Esophagus squamous epithelium (tissue), 5 donors: ENCODE data around the gene C10orf88. TPM values are rescaled to one million over a fixed set of nuclear protein-coding genes. Genes with fewer than 3 reads are reported as not detected.

ENCODE experiments used
- DNase-seq: peaks from one replicate; lab custom pipeline; 2025; lab: John Stamatoyannopoulos, UW
- H3K27ac ChIP-seq, 4 donors: fragments of 200-600 bp; sonication (generic); one replicate each; pipeline ENCODE4 v1.5.1; 2016 to 2019; ENCODE audit warnings: mild to moderate bottlenecking in 1 of 4
- H3K27me3 ChIP-seq, 4 donors: fragments of 200-600 bp; sonication (generic); 1 replicate in 3 of 4; 2 replicates in 1 of 4; pipeline versions ENCODE4 v1.5.1 to v1.6.0; 2017 to 2021; ENCODE audit warnings: antibody characterized with exemption in 1 of 4
- H3K36me3 ChIP-seq, 3 donors: fragments of 200-600 bp; sonication (generic); one replicate each; pipeline ENCODE4 v1.5.1; 2016 to 2019
- H3K4me1 ChIP-seq, 3 donors: fragments of 200-600 bp; sonication (generic); one replicate each; pipeline ENCODE4 v1.5.1; 2017 to 2019
- H3K4me3 ChIP-seq, 4 donors: fragments of 200-600 bp; sonication (generic); 1 replicate in 3 of 4; 2 replicates in 1 of 4; pipeline ENCODE4 v1.5.1; 2016 to 2019; ENCODE audit warnings: mild to moderate bottlenecking in 2 of 4, moderate library complexity in 1 of 4
- H3K9me3 ChIP-seq, 3 donors: fragments of 200-600 bp; sonication (generic); one replicate each; pipeline ENCODE4 v1.5.1; 2016 to 2019
- CTCF ChIP-seq, 6 experiments: fragments of 450-650 bp in 4 of 6; fragments of 200-600 bp in 2 of 6; sonication (generic) in 2 of 6; IDR thresholded peaks; one replicate each; pipeline ENCODE4 v1.5.1; 2016 to 2019; ENCODE audit warnings: antibody characterized with exemption in 6 of 6, mild to moderate bottlenecking in 4 of 6, moderate library complexity in 4 of 6
- POLR2A ChIP-seq, 4 donors: fragments of 450-650 bp; IDR thresholded peaks; one replicate each; pipeline ENCODE4 v1.6.1; 2017; ENCODE audit warnings: antibody characterized with exemption in 4 of 4, mild to moderate bottlenecking in 4 of 4, moderate library complexity in 3 of 4
- WGBS, 2 donors: methylation state at CpG; one replicate each; pipeline ENCODE4 v1.1.5; 2018; 5-methylcytosine and 5-hydroxymethylcytosine counted together
- intact Hi-C: fragments of 100-400 bp; cut with DNase I; formaldehyde crosslinking; loops from one replicate; pipeline ENCODE4 v1.15.0; 2022
- total RNA-seq, 4 donors: library from RNA; depleted of rRNA; stranded (reverse); fragments of >200 nt; gene quantifications; one replicate each; pipeline ENCODE4 v1.1.0, GENCODE V29; 2016
- donor health status: DM: yes; HTN: yes; CAD: no.

The C10orf88 gene
- total RNA-seq, 4 donors from 2014 or later, result 4.0 to 7.6 (median 4.6) TPM

- H3K9me3 ChIP-seq, result peaks cover 0 to 11% (median 7%) of the 10 kb centered on the region in 3 donors
- no peaks in the 10 kb centered on the region for H3K36me3 ChIP-seq
- intact Hi-C loops, result no loop called here
- no peak overlapping the region for H3K4me3 ChIP-seq
- no peaks in the 10 kb centered on the region for H3K4me1 ChIP-seq
- DNase-seq, result no peak
- TF ChIP-seq POLR2A (IDR thresholded peaks at IDR 0.05) (no peak), CTCF (IDR thresholded peaks at IDR 0.05) (no peak)
- H3K27ac ChIP-seq, result no peak overlapping the region
- H3K27me3 ChIP-seq, result peaks cover 0 to 5% (median 0%) of the 10 kb centered on the region in 4 donors
- 75 to 77% methylated on average over 3 of the region's 3 CpGs for WGBS, 2 donors
Observed at GRCh38 chr10:122968698-122969097, 14.7 kb upstream of the C10orf88 start.

- no peak overlapping the region for H3K27ac ChIP-seq
- peaks cover 0 to 11% (median 7%) of the 10 kb centered on the region in 3 donors for H3K9me3 ChIP-seq
- H3K4me3 ChIP-seq, result no peak overlapping the region
- no peak for TF ChIP-seq POLR2A (IDR thresholded peaks at IDR 0.05)
- TF ChIP-seq CTCF (IDR thresholded peaks at IDR 0.05), result no peak
- peaks cover 0 to 5% (median 0%) of the 10 kb centered on the region in 4 donors for H3K27me3 ChIP-seq
- no peaks in the 10 kb centered on the region for H3K36me3 ChIP-seq
- no peak for DNase-seq
- H3K4me1 ChIP-seq, result no peaks in the 10 kb centered on the region
- intact Hi-C loops, result no loop called here
Observed at GRCh38 chr10:122966879-122967278, 12.9 kb upstream of the C10orf88 start.

- Histone ChIP-seq H3K9me3 (peaks cover 0 to 9% (median 5%) of the 10 kb centered on the region in 3 donors), H3K27ac (no peak overlapping the region), H3K4me1 (no peaks in the 10 kb centered on the region), H3K36me3 (no peaks in the 10 kb centered on the region), H3K4me3 (no peak overlapping the region), H3K27me3 (peaks cover 0 to 5% (median 0%) of the 10 kb centered on the region in 4 donors)
- TF ChIP-seq CTCF (IDR thresholded peaks at IDR 0.05), result no peak
- no peak for TF ChIP-seq POLR2A (IDR thresholded peaks at IDR 0.05)
- DNase-seq, result no peak
- intact Hi-C loops, result no loop called here
- 52 to 82% methylated on average over 3 of the region's 3 CpGs for WGBS, 2 donors
Observed at GRCh38 chr10:122962405-122962804, 8.4 kb upstream of the C10orf88 start.

- no peaks in the 10 kb centered on the region for H3K9me3 ChIP-seq
- H3K36me3 ChIP-seq, result no peaks in the 10 kb centered on the region
- H3K27ac ChIP-seq, result no peak overlapping the region
- intact Hi-C loops, result no loop called here
- no peak overlapping the region for H3K4me3 ChIP-seq
- peaks cover 0 to 19% (median 6%) of the 10 kb centered on the region in 3 donors for H3K4me1 ChIP-seq
- no peak for DNase-seq
- WGBS, 2 donors, result 76 to 83% methylated on average over 5 of the region's 5 CpGs
- TF ChIP-seq CTCF (IDR thresholded peaks at IDR 0.05) (no peak), POLR2A (IDR thresholded peaks at IDR 0.05) (no peak)
- peaks cover 0 to 6% (median 0%) of the 10 kb centered on the region in 4 donors for H3K27me3 ChIP-seq
Observed at GRCh38 chr10:122957474-122957873, 3.4 kb upstream of the C10orf88 start.

GRCh38 chr10:122955892-122956291 is 1.9 kb upstream of the C10orf88 start:
- intact Hi-C loops, result no loop called here
- WGBS, 2 donors, result 80 to 91% methylated on average over 1 of the region's 1 CpG
- no peaks in the 10 kb centered on the region for H3K9me3 ChIP-seq
- H3K4me1 ChIP-seq, result peaks cover 0 to 25% (median 6%) of the 10 kb centered on the region in 3 donors
- DNase-seq, result no peak
- no peak overlapping the region for H3K27ac ChIP-seq
- TF ChIP-seq POLR2A (IDR thresholded peaks at IDR 0.05), result no peak
- TF ChIP-seq CTCF (IDR thresholded peaks at IDR 0.05), result no peak
- H3K36me3 ChIP-seq, result no peaks in the 10 kb centered on the region
- H3K4me3 ChIP-seq, result no peak overlapping the region
- peaks cover 0 to 6% (median 0%) of the 10 kb centered on the region in 4 donors for H3K27me3 ChIP-seq
